ENCODE measurements around the gene JAK3.

The JAK3 gene

GRCh38 chr19:17775991-17776803, 71.6 kb downstream of the JAK3 start:
- no peak for DNase-seq

- DNase-seq: no peak
These were observed 72.4 kb downstream of the JAK3 start for GRCh38 chr19:17775245-17775927.

All from cerebellar nuclear complex (tissue), 1 donor.